Measurements from ENCODE around the gene TNIP2. TPM values are rescaled to one million over a fixed set of nuclear protein-coding genes. Genes with fewer than 3 reads are reported as not detected.

The TNIP2 gene
- total RNA-seq, 1 experiment from 2014 or later = 41.0 TPM

- peaks cover 31 to 67% of the 10 kb centered on the region in 2 experiments for H3K4me1 ChIP-seq (ENCODE audit: control insufficient read depth in 1 of 2, insufficient read depth in 2 of 2, low read length in 2 of 2)
- ATAC-seq (0 out of 2 replicates have a peak, but pooled peaks have one; percentile 2), DNase-seq (ENCODE audit: low read depth, low spot score) (no peak)
- H2AFZ ChIP-seq (ENCODE audit: low read depth, low read length, poor library complexity, severe bottlenecking) = no peak overlapping the region
- no TSS peak for BruUV-seq (replicated peaks)
- no peak overlapping the region for H3K9ac ChIP-seq (ENCODE audit: low read length)
- no peaks in the 10 kb centered on the region for H3K9me2 ChIP-seq (ENCODE audit: insufficient read depth)
- no peaks in the 10 kb centered on the region for H3K36me3 ChIP-seq (ENCODE audit: control insufficient read depth in 1 of 2, insufficient read depth in 2 of 2, low read length in 2 of 2)
- H3K4me3 ChIP-seq (replicated peaks in 1 of 2; ENCODE audit: low read depth in 1 of 2, low read length in 2 of 2) = no peak overlapping the region
- H3K27ac ChIP-seq (ENCODE audit: low read depth, low read length) = no peak overlapping the region
- intact Hi-C loops (cut with micrococcal nuclease) = no loop called here
- peak overlapping the region; percentile 44 for H3K4me2 ChIP-seq (ENCODE audit: low read length)
- no peaks in the 10 kb centered on the region for H3K9me3 ChIP-seq (ENCODE audit: control insufficient read depth in 1 of 2, insufficient read depth in 1 of 2, low read depth in 1 of 2, low read length in 2 of 2)
- ChIA-PET CTCF (interaction anchor here (0.8 kb wide), 1 partner anchor 9 kb away, joined by 3 read pairs; no protein-coding TSS in a partner anchor), RAD21 (ENCODE audit: low non-redundant PET in 1 of 2, low total read pairs in 2 of 2, uncharacterized antibody in 2 of 2, unreplicated experiment in 2 of 2) (no interaction called here), POLR2A (no interaction called here)
- H4K20me1 ChIP-seq (ENCODE audit: insufficient read depth) = no peaks in the 10 kb centered on the region
- H3K27me3 ChIP-seq (ENCODE audit: insufficient read depth, low read length) = no peaks in the 10 kb centered on the region
- TF ChIP-seq CEBPB (IDR thresholded peaks at IDR 0.05; ENCODE audit: low read depth) (no peak), SIN3A (IDR thresholded peaks at IDR 0.05; ENCODE audit: low read depth) (no peak), REST (IDR thresholded peaks at IDR 0.05; ENCODE audit: low read depth) (no peak), CBX3 (IDR thresholded peaks at IDR 0.05; ENCODE audit: low read depth) (no peak), ZFX (IDR thresholded peaks at IDR 0.05) (no peak), EGR1 (IDR thresholded peaks at IDR 0.05; ENCODE audit: low read depth) (no peak), EZH2phosphoT487 (IDR thresholded peaks at IDR 0.05; ENCODE audit: borderline replicate concordance) (no peak), ZNF274 (IDR thresholded peaks at IDR 0.05; ENCODE audit: low read depth, low read length) (no peak), TCF7L2 (IDR thresholded peaks at IDR 0.05; ENCODE audit: borderline replicate concordance, extremely low read depth, insufficient read depth, insufficient read length) (no peak), SP1 (IDR thresholded peaks at IDR 0.05; ENCODE audit: low read depth) (no peak), YY1 (IDR thresholded peaks at IDR 0.05; ENCODE audit: extremely low read depth, insufficient replicate concordance, low read depth, low read length) (no peak), ELF1 (IDR thresholded peaks at IDR 0.05; ENCODE audit: borderline replicate concordance, low read depth) (no peak)
- TF ChIP-seq, protein P1, sequence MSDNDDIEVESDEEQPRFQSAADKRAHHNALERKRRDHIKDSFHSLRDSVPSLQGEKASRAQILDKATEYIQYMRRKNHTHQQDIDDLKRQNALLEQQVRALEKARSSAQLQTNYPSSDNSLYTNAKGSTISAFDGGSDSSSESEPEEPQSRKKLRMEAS (IDR thresholded peaks at IDR 0.05) = no peak
- TF ChIP-seq, protein P2, sequence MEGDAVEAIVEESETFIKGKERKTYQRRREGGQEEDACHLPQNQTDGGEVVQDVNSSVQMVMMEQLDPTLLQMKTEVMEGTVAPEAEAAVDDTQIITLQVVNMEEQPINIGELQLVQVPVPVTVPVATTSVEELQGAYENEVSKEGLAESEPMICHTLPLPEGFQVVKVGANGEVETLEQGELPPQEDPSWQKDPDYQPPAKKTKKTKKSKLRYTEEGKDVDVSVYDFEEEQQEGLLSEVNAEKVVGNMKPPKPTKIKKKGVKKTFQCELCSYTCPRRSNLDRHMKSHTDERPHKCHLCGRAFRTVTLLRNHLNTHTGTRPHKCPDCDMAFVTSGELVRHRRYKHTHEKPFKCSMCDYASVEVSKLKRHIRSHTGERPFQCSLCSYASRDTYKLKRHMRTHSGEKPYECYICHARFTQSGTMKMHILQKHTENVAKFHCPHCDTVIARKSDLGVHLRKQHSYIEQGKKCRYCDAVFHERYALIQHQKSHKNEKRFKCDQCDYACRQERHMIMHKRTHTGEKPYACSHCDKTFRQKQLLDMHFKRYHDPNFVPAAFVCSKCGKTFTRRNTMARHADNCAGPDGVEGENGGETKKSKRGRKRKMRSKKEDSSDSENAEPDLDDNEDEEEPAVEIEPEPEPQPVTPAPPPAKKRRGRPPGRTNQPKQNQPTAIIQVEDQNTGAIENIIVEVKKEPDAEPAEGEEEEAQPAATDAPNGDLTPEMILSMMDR (IDR thresholded peaks at IDR 0.05 in 2 of 3, conservative IDR thresholded peaks at IDR 0.05 in 1 of 3; ENCODE audit: borderline replicate concordance in 1 of 3, insufficient read depth in 1 of 3, low read depth in 2 of 3, low read length in 2 of 3) = no peak
- H3K79me2 ChIP-seq (ENCODE audit: insufficient read depth, low read length) = no peaks in the 10 kb centered on the region
Measured at GRCh38 chr4:2802618-2803531, 46.7 kb upstream of the TNIP2 start.

All from HCT116 (cell line).